Liver (tissue), 9 donors: ENCODE data around the gene AMPH. TPM values are rescaled to one million over a fixed set of nuclear protein-coding genes. Genes with fewer than 3 reads are reported as not detected.

ENCODE experiments used
- DNase-seq: peaks from one replicate; pipeline ENCODE4 v3.0.0-alpha.2; 2017; ENCODE audit warnings: low spot score
- H3K27ac ChIP-seq, 2 donors: one replicate each; pipeline ENCODE4 v1.7.0; 2013; ENCODE audit warnings: inconsistent platforms in 2 of 2, low read length in 2 of 2, control low read depth in 1 of 2, low read depth in 1 of 2, mild to moderate bottlenecking in 1 of 2
- H3K27me3 ChIP-seq, 4 donors: one replicate each; pipeline versions ENCODE4 v1.6.1 to v1.7.0; 2013; ENCODE audit warnings: low read length in 3 of 4, inconsistent platforms in 1 of 4, mild to moderate bottlenecking in 1 of 4, moderate library complexity in 1 of 4; ENCODE audit not compliant: control insufficient read depth in 4 of 4, insufficient read depth in 4 of 4
- H3K36me3 ChIP-seq, 4 donors: one replicate each; pipeline versions ENCODE4 v1.6.1 to v1.7.0; 2013; ENCODE audit warnings: low read length in 3 of 4, mild to moderate bottlenecking in 3 of 4, low read depth in 1 of 4, moderate library complexity in 1 of 4; ENCODE audit not compliant: control insufficient read depth in 4 of 4, insufficient read depth in 3 of 4
- H3K4me1 ChIP-seq, 4 donors: one replicate each; pipeline versions ENCODE4 v1.6.1 to v1.7.0; 2013; ENCODE audit warnings: low read length in 3 of 4, mild to moderate bottlenecking in 3 of 4, moderate library complexity in 1 of 4; ENCODE audit not compliant: control insufficient read depth in 4 of 4, insufficient read depth in 4 of 4
- H3K4me3 ChIP-seq, 3 donors: one replicate each; pipeline versions ENCODE4 v1.6.1 to v1.7.0; 2013; ENCODE audit warnings: low read length in 3 of 3, control low read depth in 1 of 3, low read depth in 1 of 3, mild to moderate bottlenecking in 1 of 3
- H3K9ac ChIP-seq, 2 donors: one replicate each; pipeline ENCODE4 v1.7.0; 2013; ENCODE audit warnings: low read length in 2 of 2, mild to moderate bottlenecking in 2 of 2, moderate library complexity in 2 of 2, control low read depth in 1 of 2, low read depth in 1 of 2
- H3K9me3 ChIP-seq, 4 donors: one replicate each; pipeline versions ENCODE4 v1.6.1 to v1.7.0; 2013; ENCODE audit warnings: low read length in 3 of 4; ENCODE audit not compliant: control insufficient read depth in 4 of 4
- EGR1 ChIP-seq, 2 donors: IDR thresholded peaks; 2 replicates each; pipeline ENCODE4 v1.6.1; 2016 to 2018; ENCODE audit warnings: antibody characterized with exemption in 2 of 2, low read depth in 2 of 2
- FOXA1 ChIP-seq: IDR thresholded peaks from 2 replicates; pipeline ENCODE4 v1.6.1; 2016; ENCODE audit warnings: antibody characterized with exemption
- FOXA2 ChIP-seq: IDR thresholded peaks from 2 replicates; pipeline ENCODE4 v1.6.1; 2016; ENCODE audit warnings: antibody characterized with exemption
- GABPA ChIP-seq, 2 donors: IDR thresholded peaks in 1 of 2; conservative IDR thresholded peaks in 1 of 2; 2 replicates each; pipeline ENCODE4 v1.6.1; 2016; ENCODE audit warnings: antibody characterized with exemption in 2 of 2, mild to moderate bottlenecking in 1 of 2, moderate library complexity in 1 of 2
- HNF4A ChIP-seq, 2 donors: conservative IDR thresholded peaks; 2 replicates each; pipeline ENCODE4 v1.6.1; 2016; ENCODE audit warnings: antibody characterized with exemption in 2 of 2, mild to moderate bottlenecking in 2 of 2
- HNF4G ChIP-seq: IDR thresholded peaks from 2 replicates; pipeline ENCODE4 v1.6.1; 2016; ENCODE audit warnings: antibody characterized with exemption
- JUND ChIP-seq, 2 donors: IDR thresholded peaks; 2 replicates each; pipeline ENCODE4 v1.6.1; 2016; ENCODE audit warnings: antibody characterized with exemption in 2 of 2
- NR2F2 ChIP-seq: IDR thresholded peaks from 2 replicates; pipeline ENCODE4 v1.6.1; 2016; ENCODE audit warnings: antibody characterized with exemption
- RAD21 ChIP-seq, 2 donors: IDR thresholded peaks; 2 replicates each; pipeline ENCODE4 v1.6.1; 2016; ENCODE audit warnings: antibody characterized with exemption in 2 of 2, mild to moderate bottlenecking in 2 of 2
- RXRA ChIP-seq, 2 donors: IDR thresholded peaks; 2 replicates each; pipeline ENCODE4 v1.6.1; 2017 to 2018; ENCODE audit warnings: antibody characterized with exemption in 2 of 2, mild to moderate bottlenecking in 1 of 2
- SP1 ChIP-seq: IDR thresholded peaks from 2 replicates; pipeline ENCODE4 v1.6.1; 2018; ENCODE audit warnings: antibody characterized with exemption, mild to moderate bottlenecking
- TAF1 ChIP-seq: conservative IDR thresholded peaks from 2 replicates; pipeline ENCODE4 v1.6.1; 2016; ENCODE audit warnings: antibody characterized with exemption, mild to moderate bottlenecking
- YY1 ChIP-seq: IDR thresholded peaks from 2 replicates; pipeline ENCODE4 v1.6.1; 2016; ENCODE audit warnings: antibody characterized with exemption, mild to moderate bottlenecking
- ZBTB33 ChIP-seq: IDR thresholded peaks from 2 replicates; pipeline ENCODE4 v1.6.1; 2016; ENCODE audit warnings: antibody characterized with exemption
- polyA plus RNA-seq, 2 donors: library from polyadenylated mRNA; stranded (reverse) in 1 of 2; unstranded in 1 of 2; fragments of 200-250 nt in 1 of 2; fragments of >200 nt in 1 of 2; fragmentation: Nextera tagmentation in 1 of 2; extraction: Ambion mirVana in 1 of 2; gene quantifications; one replicate each; pipeline versions ENCODE4 v1.2.1 to v1.2.3, GENCODE V29; 2013 to 2015
- total RNA-seq, 2 donors: library from RNA; depleted of rRNA; stranded (reverse); fragments of >200 nt; gene quantifications; one replicate each; pipeline ENCODE4 v1.2.3, GENCODE V29; 2014
- TF ChIP-seq, protein P1 (sequence below): fragments of 150-350 bp; IDR thresholded peaks from 2 replicates; pipeline ENCODE4 v1.5.1; 2017; ENCODE audit warnings: improper control_type of control experiment, low read depth, low read length; ENCODE audit not compliant: missing input control
- TF ChIP-seq, protein P2 (sequence below): IDR thresholded peaks from 2 replicates; pipeline ENCODE4 v1.6.1; 2016; ENCODE audit warnings: antibody characterized with exemption
- TF ChIP-seq, protein P3 (sequence below): IDR thresholded peaks from 2 replicates; pipeline ENCODE4 v1.6.1; 2016; ENCODE audit warnings: antibody characterized with exemption
- TF ChIP-seq, protein P4 (sequence below): IDR thresholded peaks from 2 replicates; pipeline ENCODE4 v1.6.1; 2016; ENCODE audit warnings: antibody characterized with exemption, mild to moderate bottlenecking
- donor health status: healthy.
- donor health status: healthy.
- donor health status: healthy.
- donor health status: healthy.
- donor health status: healthy.

The AMPH gene
- total and polyA plus RNA-seq, 4 donors = 0.13 to 0.25 (median 0.20) TPM

GRCh38 chr7:38448054-38448453, 183.1 kb downstream of the AMPH start (continued):
- TF ChIP-seq, protein P1, sequence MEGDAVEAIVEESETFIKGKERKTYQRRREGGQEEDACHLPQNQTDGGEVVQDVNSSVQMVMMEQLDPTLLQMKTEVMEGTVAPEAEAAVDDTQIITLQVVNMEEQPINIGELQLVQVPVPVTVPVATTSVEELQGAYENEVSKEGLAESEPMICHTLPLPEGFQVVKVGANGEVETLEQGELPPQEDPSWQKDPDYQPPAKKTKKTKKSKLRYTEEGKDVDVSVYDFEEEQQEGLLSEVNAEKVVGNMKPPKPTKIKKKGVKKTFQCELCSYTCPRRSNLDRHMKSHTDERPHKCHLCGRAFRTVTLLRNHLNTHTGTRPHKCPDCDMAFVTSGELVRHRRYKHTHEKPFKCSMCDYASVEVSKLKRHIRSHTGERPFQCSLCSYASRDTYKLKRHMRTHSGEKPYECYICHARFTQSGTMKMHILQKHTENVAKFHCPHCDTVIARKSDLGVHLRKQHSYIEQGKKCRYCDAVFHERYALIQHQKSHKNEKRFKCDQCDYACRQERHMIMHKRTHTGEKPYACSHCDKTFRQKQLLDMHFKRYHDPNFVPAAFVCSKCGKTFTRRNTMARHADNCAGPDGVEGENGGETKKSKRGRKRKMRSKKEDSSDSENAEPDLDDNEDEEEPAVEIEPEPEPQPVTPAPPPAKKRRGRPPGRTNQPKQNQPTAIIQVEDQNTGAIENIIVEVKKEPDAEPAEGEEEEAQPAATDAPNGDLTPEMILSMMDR = no peak
- no peak for TF ChIP-seq FOXA1

DNA sequence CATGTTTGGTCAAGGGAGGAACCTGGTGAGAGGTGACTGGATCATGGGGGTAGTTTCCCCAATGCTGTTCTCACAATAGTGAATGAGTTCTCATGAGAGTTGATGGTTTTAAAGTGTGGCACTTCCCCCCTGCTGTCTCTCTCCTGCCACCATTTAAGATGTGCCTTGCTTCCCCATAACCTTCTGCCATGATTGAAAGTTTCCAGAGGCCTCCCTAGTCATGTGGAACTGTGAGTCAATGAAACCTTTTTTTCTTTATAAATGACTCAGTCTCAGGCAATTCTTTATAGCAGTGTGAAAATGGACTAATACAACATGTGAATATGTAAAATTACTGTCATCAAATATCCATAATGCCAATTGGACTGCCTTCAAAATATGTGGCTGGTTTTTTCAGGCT, 192.2 kb downstream of the AMPH start:
- H3K4me3 ChIP-seq = no peak overlapping the region
- peaks cover 0 to 2% (median 0%) of the 10 kb centered on the region in 4 donors for H3K27me3 ChIP-seq
- H3K4me1 ChIP-seq = no peaks in the 10 kb centered on the region
- TF ChIP-seq NR2F2 = no peak
- TF ChIP-seq, protein P1 = no peak
- TF ChIP-seq GABPA (IDR thresholded peaks at IDR 0.05 in 1 of 2, conservative IDR thresholded peaks at IDR 0.05 in 1 of 2) = no peak
- TF ChIP-seq HNF4A (conservative IDR thresholded peaks at IDR 0.05) = no peak
- no peak for TF ChIP-seq ZBTB33
- no peak for TF ChIP-seq RXRA (IDR thresholded peaks at IDR 0.05)
- TF ChIP-seq, protein P2, sequence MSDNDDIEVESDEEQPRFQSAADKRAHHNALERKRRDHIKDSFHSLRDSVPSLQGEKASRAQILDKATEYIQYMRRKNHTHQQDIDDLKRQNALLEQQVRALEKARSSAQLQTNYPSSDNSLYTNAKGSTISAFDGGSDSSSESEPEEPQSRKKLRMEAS = no peak
- TF ChIP-seq, protein P3, sequence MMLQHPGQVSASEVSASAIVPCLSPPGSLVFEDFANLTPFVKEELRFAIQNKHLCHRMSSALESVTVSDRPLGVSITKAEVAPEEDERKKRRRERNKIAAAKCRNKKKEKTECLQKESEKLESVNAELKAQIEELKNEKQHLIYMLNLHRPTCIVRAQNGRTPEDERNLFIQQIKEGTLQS = no peak
- TF ChIP-seq SP1 = no peak
- no peak for TF ChIP-seq RAD21 (IDR thresholded peaks at IDR 0.05)
- TF ChIP-seq TAF1 = no peak
- TF ChIP-seq EGR1 (IDR thresholded peaks at IDR 0.05; ENCODE audit: low read depth in 2 of 2) = no peak
- no peak for TF ChIP-seq FOXA2
- TF ChIP-seq JUND (IDR thresholded peaks at IDR 0.05) = no peak
- no peak for TF ChIP-seq FOXA1
- TF ChIP-seq, protein P4, sequence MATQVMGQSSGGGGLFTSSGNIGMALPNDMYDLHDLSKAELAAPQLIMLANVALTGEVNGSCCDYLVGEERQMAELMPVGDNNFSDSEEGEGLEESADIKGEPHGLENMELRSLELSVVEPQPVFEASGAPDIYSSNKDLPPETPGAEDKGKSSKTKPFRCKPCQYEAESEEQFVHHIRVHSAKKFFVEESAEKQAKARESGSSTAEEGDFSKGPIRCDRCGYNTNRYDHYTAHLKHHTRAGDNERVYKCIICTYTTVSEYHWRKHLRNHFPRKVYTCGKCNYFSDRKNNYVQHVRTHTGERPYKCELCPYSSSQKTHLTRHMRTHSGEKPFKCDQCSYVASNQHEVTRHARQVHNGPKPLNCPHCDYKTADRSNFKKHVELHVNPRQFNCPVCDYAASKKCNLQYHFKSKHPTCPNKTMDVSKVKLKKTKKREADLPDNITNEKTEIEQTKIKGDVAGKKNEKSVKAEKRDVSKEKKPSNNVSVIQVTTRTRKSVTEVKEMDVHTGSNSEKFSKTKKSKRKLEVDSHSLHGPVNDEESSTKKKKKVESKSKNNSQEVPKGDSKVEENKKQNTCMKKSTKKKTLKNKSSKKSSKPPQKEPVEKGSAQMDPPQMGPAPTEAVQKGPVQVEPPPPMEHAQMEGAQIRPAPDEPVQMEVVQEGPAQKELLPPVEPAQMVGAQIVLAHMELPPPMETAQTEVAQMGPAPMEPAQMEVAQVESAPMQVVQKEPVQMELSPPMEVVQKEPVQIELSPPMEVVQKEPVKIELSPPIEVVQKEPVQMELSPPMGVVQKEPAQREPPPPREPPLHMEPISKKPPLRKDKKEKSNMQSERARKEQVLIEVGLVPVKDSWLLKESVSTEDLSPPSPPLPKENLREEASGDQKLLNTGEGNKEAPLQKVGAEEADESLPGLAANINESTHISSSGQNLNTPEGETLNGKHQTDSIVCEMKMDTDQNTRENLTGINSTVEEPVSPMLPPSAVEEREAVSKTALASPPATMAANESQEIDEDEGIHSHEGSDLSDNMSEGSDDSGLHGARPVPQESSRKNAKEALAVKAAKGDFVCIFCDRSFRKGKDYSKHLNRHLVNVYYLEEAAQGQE = no peak
- TF ChIP-seq HNF4G = no peak
- TF ChIP-seq YY1 = no peak
- DNase-seq = no peak
- H3K9ac ChIP-seq = no peak overlapping the region
- H3K9me3 ChIP-seq = no peaks in the 10 kb centered on the region
- no peak overlapping the region for H3K27ac ChIP-seq
- H3K36me3 ChIP-seq = no peaks in the 10 kb centered on the region
